Psoas muscle (tissue), 8 donors: ENCODE measurements around the gene CAPN2. TPM values are rescaled to one million over a fixed set of nuclear protein-coding genes. Genes with fewer than 3 reads are reported as not detected.
A peak's percentile ranks its signal among the peaks of the same experiment; 100 is the strongest.
"Not testable (repeated sequence)": the region's sequence is repeated elsewhere in the genome, so short reads cannot be mapped to it uniquely, and the experiment has no call there.

Source experiments
- ATAC-seq, 4 donors: fragments of 200-7000 bp; cut with Tn5 transposase; one replicate each; pipeline ENCODE4 v1.9.1; 2020; ENCODE audit warnings: moderate library complexity in 3 of 4, mild to moderate bottlenecking in 2 of 4
- DNase-seq, 2 donors: peaks; one replicate each; pipeline ENCODE4 v3.0.0-alpha.2; 2020
- H3K27ac ChIP-seq: fragments of 200-600 bp; one replicate; pipeline ENCODE4 v1.8.0; 2022
- H3K27me3 ChIP-seq, 3 donors: fragments of 200-600 bp in 1 of 3; one replicate each; pipeline versions ENCODE4 v1.6.1 to v1.8.0; 2013 to 2022; ENCODE audit warnings: low read length in 2 of 3, mild to moderate bottlenecking in 2 of 3, moderate library complexity in 1 of 3; ENCODE audit not compliant: insufficient read depth in 3 of 3
- H3K36me3 ChIP-seq, 2 donors: fragments of 200-600 bp in 1 of 2; one replicate each; pipeline versions ENCODE4 v1.6.1 to v1.8.0; 2013 to 2022; ENCODE audit warnings: low read depth in 1 of 2, mild to moderate bottlenecking in 1 of 2, moderate library complexity in 1 of 2; ENCODE audit not compliant: insufficient read depth in 1 of 2
- H3K4me1 ChIP-seq: fragments of 200-600 bp; one replicate; pipeline ENCODE4 v1.8.0; 2022
- H3K4me3 ChIP-seq: fragments of 200-600 bp; one replicate; pipeline ENCODE4 v1.8.0; 2022; ENCODE audit warnings: mild to moderate bottlenecking
- H3K9me3 ChIP-seq: fragments of 200-600 bp; one replicate; pipeline ENCODE4 v1.8.0; 2022
- CTCF ChIP-seq: fragments of 200-600 bp; IDR thresholded peaks from one replicate; pipeline ENCODE4 v1.8.0; 2022; ENCODE audit warnings: antibody characterized with exemption
- WGBS, 3 donors: extraction: QIAGEN DNeasy Blood & Tissue Kit; methylation state at CpG; one replicate each; pipeline versions ENCODE4 v1.1.6 to v1.1.7; 2013; 5-methylcytosine and 5-hydroxymethylcytosine counted together
- intact Hi-C, 2 donors: fragments of 100-400 bp; cut with DNase I; formaldehyde crosslinking; loops; one replicate each; pipeline versions ENCODE4 v1.11.0 to v1.14.2; 2022
- polyA plus RNA-seq, 3 donors: library from polyadenylated mRNA; stranded (reverse); fragments of 200-250 nt; gene quantifications; one replicate each; pipeline ENCODE4 v1.2.3, GENCODE V29; 2013
- total RNA-seq, 4 donors: library from RNA; stranded (reverse); fragmentation: NEBNext Ultra II Directional in 2 of 4; extraction: Animal tissue kit (Norgen Biotek cat#: 25700) in 2 of 4; gene quantifications; one replicate each; pipeline versions ENCODE4 v1.2.1 to v1.2.4, GENCODE V29; 2021 to 2023
- donor health status: healthy with polysubstance abuse.
- donor health status: DM: no; HTN: no; CAD: no; lungs with moderate emphysema.
- donor health status: Bipolar disorder and iron deficiency.
- donor health status: healthy.
- donor health status: DM: yes; HTN: yes; CAD: no.
- donor health status: DM: no; HTN: no; CAD: no.
- donor health status: DM: no; HTN: no; CAD: no.
- donor health status: DM: yes; HTN: yes; CAD: no.

Gene CAPN2
- total and polyA plus RNA-seq, 7 donors = 47.6 to 157 (median 105) TPM

GRCh38 chr1:223815865-223816264 lies 103.5 kb downstream of the CAPN2 start:
- 57 to 83% (median 65%) methylated on average over 3 of the region's 3 CpGs for WGBS, 3 donors
- H3K36me3 ChIP-seq = peaks cover 5 to 37% of the 10 kb centered on the region in 2 donors
- peak overlapping the region; percentile 43 for H3K27ac ChIP-seq
- TF ChIP-seq CTCF = no peak
- DNase-seq (no peak), ATAC-seq (peak; percentile 52 to 67 (median 60))
- intact Hi-C loops = loop anchor here in 1 of 2 donors (10.0 kb wide), 1 partner anchor 89 kb away; no protein-coding TSS in a partner anchor
- H3K4me1 ChIP-seq = peaks cover 48% of the 10 kb centered on the region
- no peaks in the 10 kb centered on the region for H3K27me3 ChIP-seq
- H3K9me3 ChIP-seq = no peaks in the 10 kb centered on the region
- no peak overlapping the region for H3K4me3 ChIP-seq

- H3K4me3 ChIP-seq, DNase-seq, H3K27ac ChIP-seq, H3K9me3 ChIP-seq, H3K27me3 ChIP-seq, ATAC-seq: not testable (repeated sequence)
- H3K4me1 ChIP-seq = peaks cover 57% of the 10 kb centered on the region
- intact Hi-C loops = loop anchor here in 1 of 2 donors (10.0 kb wide), 1 partner anchor 88 kb away; no protein-coding TSS in a partner anchor
- H3K36me3 ChIP-seq = peaks cover 5 to 32% of the 10 kb centered on the region in 2 donors
These were observed 104.9 kb downstream of the CAPN2 start for GRCh38 chr1:223817265-223817664.

GRCh38 chr1:223819730-223820514 lies 107.6 kb downstream of the CAPN2 start:
- no peak for DNase-seq
- peak; percentile 22 to 71 (median 58) for ATAC-seq
- Histone ChIP-seq H3K36me3 (peaks cover 0 to 10% of the 10 kb centered on the region in 2 donors), H3K9me3 (no peaks in the 10 kb centered on the region), H3K27ac (peak overlapping the region; percentile 80), H3K27me3 (no peaks in the 10 kb centered on the region), H3K4me3 (peak overlapping the region; percentile 23), H3K4me1 (peaks cover 54% of the 10 kb centered on the region)
- intact Hi-C loops = loop anchor here in 1 of 2 donors (10.0 kb wide), 1 partner anchor 85 kb away; no protein-coding TSS in a partner anchor
- WGBS, 3 donors = 55 to 63% (median 56%) methylated on average over 4 of the region's 4 CpGs
- TF ChIP-seq CTCF = no peak

GRCh38 chr1:223820515-223820858 lies 108.1 kb downstream of the CAPN2 start:
- no peaks in the 10 kb centered on the region for H3K9me3 ChIP-seq
- DNase-seq (no peak), ATAC-seq (peak in 2 of 4 donors; percentile 48 to 56)
- peak overlapping the region; percentile 31 for H3K4me3 ChIP-seq
- H3K27ac ChIP-seq = peak overlapping the region; percentile 80
- H3K27me3 ChIP-seq = no peaks in the 10 kb centered on the region
- intact Hi-C loops = no loop called here
- WGBS, 3 donors = 36 to 63% (median 62%) methylated on average over 2 of the region's 2 CpGs
- H3K4me1 ChIP-seq = peaks cover 51% of the 10 kb centered on the region
- TF ChIP-seq CTCF = no peak
- H3K36me3 ChIP-seq = peaks cover 0 to 10% of the 10 kb centered on the region in 2 donors

- Histone ChIP-seq H3K4me3 (peak overlapping the region; percentile 31), H3K4me1 (peaks cover 48% of the 10 kb centered on the region), H3K27me3 (no peaks in the 10 kb centered on the region), H3K27ac (peak overlapping the region; percentile 80), H3K9me3 (no peaks in the 10 kb centered on the region), H3K36me3 (peaks cover 0 to 10% of the 10 kb centered on the region in 2 donors)
- 21 to 48% (median 25%) methylated on average over 11 of the region's 11 CpGs for WGBS, 3 donors
- intact Hi-C loops = no loop called here
- DNase-seq (no peak), ATAC-seq (peak in 3 of 4 donors; percentile 42 to 75 (median 73))
- no peak for TF ChIP-seq CTCF
These were observed 108.6 kb downstream of the CAPN2 start for GRCh38 chr1:223820971-223821370.
